ENCODE results near the gene RXRB. TPM values are rescaled to one million over a fixed set of nuclear protein-coding genes. Genes with fewer than 3 reads are reported as not detected.

The RXRB gene
- total and polyA plus RNA-seq, 2 of the 8 experiments (the other 6 are each of a cell fraction or from before 2014, with no cell fraction given), result 13.0 to 18.1 TPM

GRCh38 chr6:33174784-33175183 is 25.7 kb downstream of the RXRB start:
- no peak overlapping the region; the same call in 1 of the 2 replicates for H2BK12ac ChIP-seq (ENCODE audit: low read depth, low read length)

More at GRCh38 chr6:33174784-33175183, 25.7 kb downstream of the RXRB start:
- no peak overlapping the region for H4K91ac ChIP-seq (replicated peaks; ENCODE audit: insufficient read length, low read length)
- ChIA-PET CTCF (ENCODE audit: partially characterized antibody) (interaction anchor here (0.6 to 5.5 kb wide), 14 partner anchors 13 to 303 kb away, joined by 3 to 74 read pairs (median 5); no protein-coding TSS in a partner anchor), POLR2A (ENCODE audit: partially characterized antibody) (interaction anchor here (0.6 to 3.8 kb wide), 8 partner anchors 45 to 233 kb away, joined by 3 to 17 read pairs (median 3); no protein-coding TSS in a partner anchor)
- no peak overlapping the region for H4K8ac ChIP-seq (ENCODE audit: extremely low read depth, insufficient read depth, low read length)
- H3K56ac ChIP-seq (replicated peaks; ENCODE audit: insufficient read length, low read depth, low read length), result no peak overlapping the region
- H2BK15ac ChIP-seq (ENCODE audit: low read length), result no peak overlapping the region
- H3K79me2 ChIP-seq (ENCODE audit: control insufficient read depth in 1 of 2, insufficient read depth in 2 of 2, low read length in 2 of 2), result no peaks in the 10 kb centered on the region; a peak in 1 of 4 replicates
- no peak overlapping the region for H3K23ac ChIP-seq (ENCODE audit: insufficient read length)
- H3K18ac ChIP-seq (ENCODE audit: extremely low read depth, low read length), result no peak overlapping the region
- no peak overlapping the region for H3K27ac ChIP-seq (ENCODE audit: low read depth, low read length)
- no peak for DNase-seq (ENCODE audit: low read depth in 1 of 2, low spot score in 2 of 2)
- no peak overlapping the region for H2BK20ac ChIP-seq (ENCODE audit: low read length)
- no peak overlapping the region for H3K4me3 ChIP-seq (ENCODE audit: extremely low read depth in 1 of 4, insufficient read depth in 2 of 4, low read depth in 3 of 4, low read length in 4 of 4)
- peaks cover 0 to 3% of the 10 kb centered on the region in 2 experiments for H4K20me1 ChIP-seq (replicated peaks in 1 of 2; ENCODE audit: control insufficient read depth in 1 of 2, insufficient read depth in 2 of 2, low read length in 2 of 2)
- H3K36me3 ChIP-seq (ENCODE audit: control insufficient read depth in 2 of 4, insufficient read depth in 4 of 4, low read length in 3 of 4), result no peaks in the 10 kb centered on the region
- H3K23me2 ChIP-seq (ENCODE audit: low read depth, low read length), result no peaks in the 10 kb centered on the region
- H3K4me1 ChIP-seq (replicated peaks in 1 of 4; ENCODE audit: control insufficient read depth in 3 of 4, insufficient read depth in 4 of 4, low read length in 3 of 4), result no peaks in the 10 kb centered on the region; a peak in 2 of 7 replicates
- FAIRE-seq, result no peak
- H2BK120ac ChIP-seq (replicated peaks; ENCODE audit: low read depth, low read length), result no peak overlapping the region
- H4K5ac ChIP-seq (ENCODE audit: insufficient read length, low read depth, low read length), result no peak overlapping the region
- no peak overlapping the region for H2AFZ ChIP-seq (ENCODE audit: low read length)
- no peaks in the 10 kb centered on the region for H3K9me3 ChIP-seq (ENCODE audit: insufficient read depth in 2 of 2, low read depth in 1 of 2, low read length in 1 of 2)
- H2BK5ac ChIP-seq (ENCODE audit: low read depth, low read length), result no peak overlapping the region
- H2AK5ac ChIP-seq (ENCODE audit: low read depth, low read length), result 0 out of 2 replicates have a peak overlapping the region, but pooled peaks have one; percentile 47
- no peak for TF ChIP-seq RBBP5 (IDR thresholded peaks at IDR 0.05; ENCODE audit: borderline replicate concordance, low read depth, low read length)
- no peak for TF ChIP-seq CTBP2 (IDR thresholded peaks at IDR 0.05; ENCODE audit: borderline replicate concordance, insufficient read depth, insufficient read length, low read length)
- no peak for TF ChIP-seq TBP (IDR thresholded peaks at IDR 0.05; ENCODE audit: low read depth, low read length)
- TF ChIP-seq USF2 (IDR thresholded peaks at IDR 0.05; ENCODE audit: low read length), result no peak
- TF ChIP-seq TAF1 (IDR thresholded peaks at IDR 0.05; ENCODE audit: low read depth, low read length), result no peak
- no peak for TF ChIP-seq POLR2A (IDR thresholded peaks at IDR 0.05; ENCODE audit: control extremely low read depth in 1 of 2, low read depth in 2 of 2, low read length in 2 of 2)
- no peak overlapping the region for H3K4ac ChIP-seq (replicated peaks; ENCODE audit: insufficient read length, low read depth, low read length)
- no peaks in the 10 kb centered on the region for H3K79me1 ChIP-seq (ENCODE audit: low read depth, low read length)
- 77% methylated on average over 4 of the region's 4 CpGs; no CpG with 5 or more reads in 1 of the 2 experiments for WGBS, 2 experiments (ENCODE audit: extremely low coverage in 1 of 2, insufficient coverage in 1 of 2, insufficient read length in 1 of 2, insufficient replicate concordance in 2 of 2, low coverage in 1 of 2, low lambda C conversion rate in 2 of 2, missing lambda C conversion rate in 1 of 2)
- no peak overlapping the region for H3K14ac ChIP-seq (ENCODE audit: insufficient read length)
- peak overlapping the region in 1 of 4 experiments; percentile 30; a peak in 2 of 7 replicates for H3K9ac ChIP-seq (replicated peaks in 1 of 4; ENCODE audit: extremely low read depth in 1 of 4, low read depth in 3 of 4, low read length in 3 of 4)
- no peaks in the 10 kb centered on the region for H3K27me3 ChIP-seq (replicated peaks in 1 of 4; ENCODE audit: control insufficient read depth in 3 of 4, extremely low read depth in 1 of 4, insufficient read depth in 3 of 4, low read length in 3 of 4)
- H3K4me2 ChIP-seq (ENCODE audit: insufficient read depth in 1 of 2, low read depth in 2 of 2, low read length in 2 of 2), result no peak overlapping the region

Data from H1 (cell line).